H1 (cell line): Measurements from ENCODE around the gene MCC. TPM values are rescaled to one million over a fixed set of nuclear protein-coding genes. Genes with fewer than 3 reads are reported as not detected.

Source experiments
- CTCF ChIA-PET: fragments of 300-600 bp; sonication (Branson Sonifier 250); formaldehyde crosslinking; loops from one replicate; lab custom pipeline; 2021; ENCODE audit not compliant: partially characterized antibody; lab: Charles Lee
- POLR2A ChIA-PET: fragments of 300-600 bp; sonication (Branson Sonifier 250); formaldehyde crosslinking; loops from one replicate; lab custom pipeline; 2021; ENCODE audit warnings: inconsistent platforms; ENCODE audit not compliant: partially characterized antibody; lab: Charles Lee
- DNase-seq, 2 experiments: peaks; one replicate each; pipeline versions ENCODE4 v3.0.0 to v3.0.0-alpha.2; 2010 to 2022; ENCODE audit warnings: low spot score in 2 of 2, low read depth in 1 of 2, mixed read lengths in 1 of 2
- FAIRE-seq: peaks from 2 replicates; lab custom pipeline; 2011; peaks lifted over from hg19 to GRCh38; lab: Jason Lieb, UNC
- H2AFZ ChIP-seq: 2 replicates; pipeline ENCODE4 v1.8.1; 2012; ENCODE audit warnings: low read length, inconsistent platforms
- H2AK5ac ChIP-seq: 2 replicates; pipeline ENCODE4 v1.6.1; 2013; ENCODE audit warnings: low read depth, low read length
- H2BK120ac ChIP-seq: replicated peaks from 2 replicates; pipeline ENCODE3; 2013; ENCODE audit warnings: low read depth, low read length, inconsistent platforms
- H2BK12ac ChIP-seq: 2 replicates; pipeline ENCODE4 v1.6.1; 2013; ENCODE audit warnings: low read depth, low read length
- H2BK15ac ChIP-seq: 2 replicates; pipeline ENCODE4 v1.6.1; 2013; ENCODE audit warnings: low read length
- H2BK20ac ChIP-seq: 2 replicates; pipeline ENCODE4 v1.6.1; 2013; ENCODE audit warnings: low read length
- H2BK5ac ChIP-seq: 2 replicates; pipeline ENCODE4 v1.6.1; 2013; ENCODE audit warnings: low read depth, low read length
- H3K14ac ChIP-seq: 2 replicates; pipeline ENCODE4 v1.6.1; 2013; ENCODE audit warnings: inconsistent platforms; ENCODE audit not compliant: insufficient read length
- H3K18ac ChIP-seq: 2 replicates; pipeline ENCODE4 v1.6.1; 2013; ENCODE audit warnings: low read length; ENCODE audit errors: extremely low read depth
- H3K23ac ChIP-seq: 2 replicates; pipeline ENCODE4 v1.6.1; 2013; ENCODE audit warnings: inconsistent platforms; ENCODE audit not compliant: insufficient read length
- H3K23me2 ChIP-seq: 2 replicates; pipeline ENCODE4 v1.6.1; 2013; ENCODE audit warnings: low read depth, low read length
- H3K27ac ChIP-seq: 2 replicates; pipeline ENCODE4 v1.6.1; 2011; ENCODE audit warnings: low read depth, low read length, inconsistent platforms
- H3K27me3 ChIP-seq, 4 experiments: replicated peaks in 1 of 4; 1 replicate in 1 of 4; 2 replicates in 3 of 4; pipeline versions ENCODE4 v1.6.1 to v1.8.1; 2011 to 2013; ENCODE audit warnings: low read length in 3 of 4, mild to moderate bottlenecking in 3 of 4, inconsistent platforms in 2 of 4, mixed read lengths in 2 of 4, moderate library complexity in 1 of 4; ENCODE audit not compliant: control insufficient read depth in 3 of 4, insufficient read depth in 3 of 4; ENCODE audit errors: extremely low read depth in 1 of 4
- H3K36me3 ChIP-seq, 4 experiments: 2 replicates each; pipeline versions ENCODE4 v1.6.1 to v1.8.1; 2011 to 2013; ENCODE audit warnings: mild to moderate bottlenecking in 4 of 4, low read length in 3 of 4, moderate library complexity in 2 of 4, control low read depth in 1 of 4, inconsistent platforms in 1 of 4; ENCODE audit not compliant: insufficient read depth in 4 of 4, control insufficient read depth in 2 of 4
- H3K4ac ChIP-seq: replicated peaks from 2 replicates; pipeline ENCODE3; 2013; ENCODE audit warnings: low read length, low read depth, mixed read lengths, inconsistent platforms; ENCODE audit not compliant: insufficient read length
- H3K4me1 ChIP-seq, 4 experiments: replicated peaks in 1 of 4; 1 replicate in 1 of 4; 2 replicates in 3 of 4; pipeline versions ENCODE4 v1.6.1 to v1.8.1; 2011 to 2013; ENCODE audit warnings: low read length in 3 of 4, inconsistent platforms in 2 of 4, mixed read lengths in 1 of 4; ENCODE audit not compliant: insufficient read depth in 4 of 4, control insufficient read depth in 3 of 4
- H3K4me2 ChIP-seq, 2 experiments: 2 replicates each; pipeline versions ENCODE4 v1.6.1 to v1.8.1; 2011 to 2013; ENCODE audit warnings: low read depth in 2 of 2, low read length in 2 of 2, control low read depth in 1 of 2, inconsistent platforms in 1 of 2, mild to moderate bottlenecking in 1 of 2; ENCODE audit not compliant: insufficient read depth in 1 of 2
- H3K4me3 ChIP-seq, 4 experiments: fragments of 200-600, 300-600 bp in 1 of 4; sonication (generic), shearing (Covaris generic), sonication (Bioruptor Twin) in 1 of 4; 2 replicates each; pipeline versions ENCODE4 v1.5.1 to v1.8.1; 2011 to 2016; ENCODE audit warnings: low read length in 4 of 4, low read depth in 3 of 4, control low read depth in 2 of 4, inconsistent platforms in 2 of 4, mild to moderate bottlenecking in 2 of 4, mixed read lengths in 1 of 4, moderate library complexity in 1 of 4; ENCODE audit not compliant: insufficient read depth in 2 of 4; ENCODE audit errors: extremely low read depth in 1 of 4
- H3K56ac ChIP-seq: replicated peaks from 2 replicates; pipeline ENCODE3; 2013; ENCODE audit warnings: low read depth, mild to moderate bottlenecking, mixed read lengths, low read length, inconsistent platforms; ENCODE audit not compliant: insufficient read length
- H3K79me1 ChIP-seq: 2 replicates; pipeline ENCODE4 v1.6.1; 2013; ENCODE audit warnings: low read depth, low read length, control low read depth
- H3K79me2 ChIP-seq, 2 experiments: 2 replicates each; pipeline versions ENCODE4 v1.6.1 to v1.8.1; 2012 to 2013; ENCODE audit warnings: low read length in 2 of 2, mild to moderate bottlenecking in 2 of 2, inconsistent platforms in 1 of 2; ENCODE audit not compliant: insufficient read depth in 2 of 2, control insufficient read depth in 1 of 2
- H3K9ac ChIP-seq, 4 experiments: replicated peaks in 1 of 4; 1 replicate in 1 of 4; 2 replicates in 3 of 4; pipeline versions ENCODE4 v1.6.1 to v1.8.1; 2011 to 2013; ENCODE audit warnings: low read depth in 3 of 4, low read length in 3 of 4, control low read depth in 2 of 4, mild to moderate bottlenecking in 2 of 4, moderate library complexity in 2 of 4, inconsistent platforms in 1 of 4; ENCODE audit errors: extremely low read depth in 1 of 4
- H3K9me3 ChIP-seq, 2 experiments: 2 replicates each; pipeline versions ENCODE4 v1.6.1 to v1.8.1; 2012 to 2013; ENCODE audit warnings: mild to moderate bottlenecking in 2 of 2, moderate library complexity in 2 of 2, control low read depth in 1 of 2, inconsistent platforms in 1 of 2, low read depth in 1 of 2, low read length in 1 of 2, mixed read lengths in 1 of 2; ENCODE audit not compliant: insufficient read depth in 2 of 2
- H4K20me1 ChIP-seq, 2 experiments: replicated peaks in 1 of 2; 2 replicates each; pipeline versions ENCODE3 to v1.8.1; 2011 to 2013; ENCODE audit warnings: inconsistent platforms in 2 of 2, low read length in 2 of 2, mild to moderate bottlenecking in 1 of 2; ENCODE audit not compliant: insufficient read depth in 2 of 2, control insufficient read depth in 1 of 2
- H4K5ac ChIP-seq: 2 replicates; pipeline ENCODE4 v1.6.1; 2013; ENCODE audit warnings: low read length, low read depth, mixed read lengths, inconsistent platforms; ENCODE audit not compliant: insufficient read length
- H4K8ac ChIP-seq: 2 replicates; pipeline ENCODE4 v1.8.0; 2013; ENCODE audit warnings: mild to moderate bottlenecking, moderate library complexity, low read length, inconsistent platforms; ENCODE audit not compliant: insufficient read depth; ENCODE audit errors: extremely low read depth
- H4K91ac ChIP-seq: replicated peaks from 2 replicates; pipeline ENCODE3; 2013; ENCODE audit warnings: low read length, mixed read lengths, inconsistent platforms; ENCODE audit not compliant: insufficient read length
- ASH2L ChIP-seq: fragments of 200-600, 300-600 bp; sonication (generic); IDR thresholded peaks from one replicate; pipeline ENCODE4 v1.7.1; 2017; ENCODE audit warnings: low read length
- ATF2 ChIP-seq: IDR thresholded peaks from 2 replicates; pipeline ENCODE4 v1.6.1; 2012; ENCODE audit warnings: low read length, inconsistent platforms
- BRCA1 ChIP-seq: IDR thresholded peaks from 2 replicates; pipeline ENCODE4 v1.6.1; 2012; ENCODE audit warnings: low read depth, low read length, improper control_type of control experiment
- E2F6 ChIP-seq: IDR thresholded peaks from 2 replicates; pipeline ENCODE4 v1.6.1; 2012; ENCODE audit warnings: inconsistent platforms
- KDM4A ChIP-seq: IDR thresholded peaks from one replicate; pipeline ENCODE4 v1.7.1; 2012; ENCODE audit warnings: low read depth, mild to moderate bottlenecking, moderate library complexity, low read length, inconsistent platforms; ENCODE audit not compliant: severe bottlenecking
- MAX ChIP-seq: IDR thresholded peaks from 2 replicates; pipeline ENCODE4 v1.6.1; 2012; ENCODE audit warnings: inconsistent platforms
- NANOG ChIP-seq: IDR thresholded peaks from 2 replicates; pipeline ENCODE4 v1.6.1; 2011; ENCODE audit warnings: low read length, low read depth, mild to moderate bottlenecking, inconsistent platforms; ENCODE audit not compliant: insufficient read depth, poor library complexity, severe bottlenecking
- NRF1 ChIP-seq: IDR thresholded peaks from 2 replicates; pipeline ENCODE4 v1.6.1; 2011; ENCODE audit warnings: mild to moderate bottlenecking, low read depth, low read length, improper control_type of control experiment
- RFX5 ChIP-seq: IDR thresholded peaks from 2 replicates; pipeline ENCODE4 v1.6.1; 2011; ENCODE audit warnings: low read depth, low read length, improper control_type of control experiment, borderline replicate concordance
- SRF ChIP-seq: IDR thresholded peaks from 2 replicates; pipeline ENCODE4 v1.6.1; 2011; ENCODE audit warnings: mild to moderate bottlenecking, low read depth, low read length, moderate library complexity
- TCF12 ChIP-seq: IDR thresholded peaks from 2 replicates; pipeline ENCODE4 v1.6.1; 2011; ENCODE audit warnings: low read depth, mild to moderate bottlenecking, low read length
- ZNF274 ChIP-seq: IDR thresholded peaks from 2 replicates; pipeline ENCODE4 v1.7.0; 2012; ENCODE audit warnings: low read length, borderline replicate concordance; ENCODE audit errors: extremely low read depth
- WGBS, 2 experiments: shearing (Covaris generic) in 1 of 2; methylation state at CpG; one replicate each; pipeline versions ENCODE4 v1.1.6 to v1.1.7; 2013 to 2015; ENCODE audit warnings: low lambda C conversion rate in 2 of 2, mixed read lengths in 2 of 2, inconsistent platforms in 1 of 2, low coverage in 1 of 2, missing lambda C conversion rate in 1 of 2; ENCODE audit not compliant: insufficient replicate concordance in 2 of 2, insufficient coverage in 1 of 2, insufficient read length in 1 of 2; ENCODE audit errors: extremely low coverage in 1 of 2, missing lambda C conversion rate in 1 of 2; 5-methylcytosine and 5-hydroxymethylcytosine counted together
- polyA plus RNA-seq, 7 experiments: library from polyadenylated mRNA; depleted of rRNA in 3 of 7; stranded (reverse) in 5 of 7; unstranded in 2 of 7; fragments of >200 nt in 5 of 7; fragments of 200-250 nt in 2 of 7; gene quantifications; 1 replicate in 5 of 7; 2 replicates in 1 of 7; 4 replicates in 1 of 7; pipeline versions ENCODE4 v1.2.1 to v1.2.3, GENCODE V29; 2011 to 2013; ENCODE audit warnings: missing spikeins in 2 of 7, mixed read lengths in 2 of 7
- total RNA-seq: library from RNA; stranded (reverse); fragmentation: NEBNext Ultra II Directional; extraction: Animal tissue kit (Norgen Biotek cat#: 25700); gene quantifications from 2 replicates; pipeline ENCODE4 v1.2.1, GENCODE V29; 2021

MCC gene
- total and polyA plus RNA-seq, 2 of the 8 experiments (the other 6 are each of a cell fraction or from before 2014, with no cell fraction given) = 2.6 to 18.3 TPM

- DNase-seq (no peak), FAIRE-seq (no peak)
- Histone ChIP-seq H4K5ac (no peak overlapping the region), H2BK20ac (no peak overlapping the region), H3K4me1 (peaks cover 0 to 1% (median under 1%) of the 10 kb centered on the region in 4 experiments; a peak in 3 of 7 replicates), H2AK5ac (no peak overlapping the region), H3K18ac (no peak overlapping the region), H4K20me1 (peaks cover 0 to under 1% of the 10 kb centered on the region in 2 experiments), H3K23me2 (peaks cover under 1% of the 10 kb centered on the region), H3K56ac (no peak overlapping the region), H3K27me3 (no peaks in the 10 kb centered on the region), H4K8ac (no peak overlapping the region), H4K91ac (no peak overlapping the region), H3K23ac (no peak overlapping the region), H3K9ac (no peak overlapping the region), H2BK5ac (no peak overlapping the region), H3K9me3 (0 out of 4 replicates have a peak, but pooled peaks cover 0 to 4% of the 10 kb centered on the region in 2 experiments), H2AFZ (no peak overlapping the region), H3K14ac (no peak overlapping the region), H3K79me2 (peaks cover 0 to 16% of the 10 kb centered on the region in 2 experiments; a peak in 2 of 4 replicates), H2BK120ac (no peak overlapping the region), H3K27ac (no peak overlapping the region), H2BK15ac (no peak overlapping the region), H3K36me3 (peaks cover 0 to 18% (median 0%) of the 10 kb centered on the region in 4 experiments; a peak in 2 of 8 replicates), H3K4ac (no peak overlapping the region), H3K4me2 (no peak overlapping the region), H3K79me1 (no peaks in the 10 kb centered on the region), H2BK12ac (no peak overlapping the region), H3K4me3 (no peak overlapping the region)
- 79% methylated on average over 2 of the region's 2 CpGs; no CpG with 5 or more reads in 1 of the 2 experiments for WGBS, 2 experiments
- POLR2A ChIA-PET = no interaction called here
- CTCF ChIA-PET = no interaction called here
- TF ChIP-seq ASH2L = no peak
- TF ChIP-seq NANOG = no peak
- no peak for TF ChIP-seq E2F6
- TF ChIP-seq RFX5 = no peak
- no peak for TF ChIP-seq TCF12
- TF ChIP-seq MAX = no peak
- TF ChIP-seq SRF = no peak
- TF ChIP-seq NRF1 = no peak
- no peak for TF ChIP-seq ZNF274
- no peak for TF ChIP-seq KDM4A
- TF ChIP-seq BRCA1 = no peak
- no peak for TF ChIP-seq ATF2
These were observed 31.2 kb upstream of the MCC start for GRCh38 chr5:113519412-113519811.
